ENCODE data around the gene EXOC6B. TPM values are rescaled to one million over a fixed set of nuclear protein-coding genes. Genes with fewer than 3 reads are reported as not detected.

Gene EXOC6B
- total RNA-seq, 1 donor from 2014 or later: 33.0 TPM

DNA sequence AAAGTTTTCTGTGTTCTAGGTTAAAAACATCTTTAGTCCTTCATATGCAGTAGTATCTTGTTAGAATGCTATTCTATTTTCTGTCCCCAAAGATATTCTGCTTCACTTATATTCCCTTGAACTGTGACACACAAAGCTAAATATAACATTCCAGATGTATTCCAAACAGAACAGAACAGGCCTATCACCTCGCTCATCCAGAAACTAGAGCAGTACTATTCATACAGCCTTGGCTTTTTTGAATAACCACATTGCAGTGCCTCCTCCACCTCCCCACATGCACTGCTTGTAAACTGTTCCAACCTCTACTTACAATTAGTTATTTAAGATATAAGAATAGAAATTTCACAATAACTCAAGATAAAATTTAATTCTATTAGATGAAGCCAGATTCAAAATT is 196.8 kb downstream of the EXOC6B start:
- no peak for DNase-seq
- Histone ChIP-seq H3K27me3 (ENCODE audit: low read depth) (no peaks in the 10 kb centered on the region), H3K9me3 (no peaks in the 10 kb centered on the region), H3K4me1 (no peaks in the 10 kb centered on the region), H3K36me3 (no peaks in the 10 kb centered on the region), H3K4me3 (no peak overlapping the region), H3K27ac (no peak overlapping the region)
- intact Hi-C loops (cut with DNase I): no loop called here
- TF ChIP-seq, protein P1, sequence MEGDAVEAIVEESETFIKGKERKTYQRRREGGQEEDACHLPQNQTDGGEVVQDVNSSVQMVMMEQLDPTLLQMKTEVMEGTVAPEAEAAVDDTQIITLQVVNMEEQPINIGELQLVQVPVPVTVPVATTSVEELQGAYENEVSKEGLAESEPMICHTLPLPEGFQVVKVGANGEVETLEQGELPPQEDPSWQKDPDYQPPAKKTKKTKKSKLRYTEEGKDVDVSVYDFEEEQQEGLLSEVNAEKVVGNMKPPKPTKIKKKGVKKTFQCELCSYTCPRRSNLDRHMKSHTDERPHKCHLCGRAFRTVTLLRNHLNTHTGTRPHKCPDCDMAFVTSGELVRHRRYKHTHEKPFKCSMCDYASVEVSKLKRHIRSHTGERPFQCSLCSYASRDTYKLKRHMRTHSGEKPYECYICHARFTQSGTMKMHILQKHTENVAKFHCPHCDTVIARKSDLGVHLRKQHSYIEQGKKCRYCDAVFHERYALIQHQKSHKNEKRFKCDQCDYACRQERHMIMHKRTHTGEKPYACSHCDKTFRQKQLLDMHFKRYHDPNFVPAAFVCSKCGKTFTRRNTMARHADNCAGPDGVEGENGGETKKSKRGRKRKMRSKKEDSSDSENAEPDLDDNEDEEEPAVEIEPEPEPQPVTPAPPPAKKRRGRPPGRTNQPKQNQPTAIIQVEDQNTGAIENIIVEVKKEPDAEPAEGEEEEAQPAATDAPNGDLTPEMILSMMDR (IDR thresholded peaks at IDR 0.05): no peak
- no peak for ATAC-seq

DNA sequence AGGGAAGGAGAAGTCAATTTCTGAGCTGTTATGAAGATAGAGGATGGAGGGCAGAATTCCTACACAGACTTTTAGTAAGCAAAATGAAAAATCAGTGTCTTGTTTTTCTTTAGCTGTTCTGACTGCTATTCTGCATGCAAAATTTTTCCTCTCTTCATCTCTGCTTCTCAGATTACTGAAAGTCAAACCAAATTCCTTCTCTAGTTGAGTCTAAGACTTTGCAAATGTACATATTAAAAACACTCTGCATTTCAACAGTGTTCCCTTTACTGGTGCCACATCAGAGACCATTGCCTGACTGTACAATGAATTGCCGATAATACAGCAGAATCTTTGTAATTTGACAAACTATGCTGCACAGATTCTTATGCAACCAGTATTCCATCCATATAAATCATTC is 198.8 kb downstream of the EXOC6B start:
- H3K9me3 ChIP-seq: no peaks in the 10 kb centered on the region
- ATAC-seq: no peak
- H3K4me1 ChIP-seq: no peaks in the 10 kb centered on the region
- TF ChIP-seq, protein P1 (IDR thresholded peaks at IDR 0.05): no peak
- DNase-seq: no peak
- no peaks in the 10 kb centered on the region for H3K27me3 ChIP-seq (ENCODE audit: low read depth)
- H3K27ac ChIP-seq: no peak overlapping the region
- H3K4me3 ChIP-seq: no peak overlapping the region
- H3K36me3 ChIP-seq: no peaks in the 10 kb centered on the region
- intact Hi-C loops (cut with DNase I): no loop called here

DNA sequence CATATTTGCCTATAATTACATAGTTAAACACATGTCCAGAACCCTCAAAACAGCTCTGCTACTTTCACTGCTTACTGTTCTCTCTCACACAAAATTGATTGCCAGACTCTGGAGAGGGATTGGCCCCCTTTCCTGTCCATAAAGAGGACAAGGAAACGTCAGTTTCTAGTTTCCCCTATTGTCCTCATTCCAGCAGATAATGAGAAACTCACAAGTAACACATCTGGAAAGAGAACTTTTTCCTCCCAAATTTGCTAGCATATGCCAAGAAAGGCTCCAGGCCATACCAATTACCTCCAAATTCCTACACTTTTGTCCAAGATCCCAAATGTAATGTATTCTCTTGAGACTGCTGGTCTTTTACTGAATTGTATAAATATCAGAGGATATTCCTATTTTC is 200.5 kb downstream of the EXOC6B start:
- H3K27ac ChIP-seq: no peak overlapping the region
- intact Hi-C loops (cut with DNase I): no loop called here
- no peaks in the 10 kb centered on the region for H3K4me1 ChIP-seq
- no peaks in the 10 kb centered on the region for H3K9me3 ChIP-seq
- H3K36me3 ChIP-seq: no peaks in the 10 kb centered on the region
- TF ChIP-seq, protein P1 (IDR thresholded peaks at IDR 0.05): no peak
- no peaks in the 10 kb centered on the region for H3K27me3 ChIP-seq (ENCODE audit: low read depth)
- no peak for DNase-seq
- no peak for ATAC-seq
- H3K4me3 ChIP-seq: no peak overlapping the region

DNA sequence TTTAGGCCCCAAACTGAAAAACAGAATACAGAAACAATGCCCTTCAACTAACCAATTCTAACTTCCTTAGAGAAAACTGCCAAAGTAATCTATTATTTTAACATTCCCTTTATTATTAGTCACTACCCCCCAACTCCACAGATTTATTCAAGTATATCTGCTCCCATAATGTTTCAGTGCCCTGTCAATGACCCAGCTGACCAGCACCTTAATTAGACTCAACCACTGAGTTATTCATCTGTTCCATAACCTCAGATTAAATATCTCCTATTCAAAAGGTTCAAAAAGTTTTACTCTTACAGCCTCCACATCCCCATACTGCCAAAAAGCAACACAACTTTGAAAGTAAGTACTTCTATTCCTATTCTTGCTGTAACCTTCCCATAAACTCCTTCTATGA is 202.4 kb downstream of the EXOC6B start:
- Histone ChIP-seq H3K4me1 (no peaks in the 10 kb centered on the region), H3K27me3 (ENCODE audit: low read depth) (no peaks in the 10 kb centered on the region), H3K9me3 (no peaks in the 10 kb centered on the region), H3K4me3 (no peak overlapping the region), H3K27ac (no peak overlapping the region), H3K36me3 (no peaks in the 10 kb centered on the region)
- TF ChIP-seq, protein P1 (IDR thresholded peaks at IDR 0.05): no peak
- intact Hi-C loops (cut with DNase I): no loop called here
- DNase-seq: no peak
- no peak for ATAC-seq

DNA sequence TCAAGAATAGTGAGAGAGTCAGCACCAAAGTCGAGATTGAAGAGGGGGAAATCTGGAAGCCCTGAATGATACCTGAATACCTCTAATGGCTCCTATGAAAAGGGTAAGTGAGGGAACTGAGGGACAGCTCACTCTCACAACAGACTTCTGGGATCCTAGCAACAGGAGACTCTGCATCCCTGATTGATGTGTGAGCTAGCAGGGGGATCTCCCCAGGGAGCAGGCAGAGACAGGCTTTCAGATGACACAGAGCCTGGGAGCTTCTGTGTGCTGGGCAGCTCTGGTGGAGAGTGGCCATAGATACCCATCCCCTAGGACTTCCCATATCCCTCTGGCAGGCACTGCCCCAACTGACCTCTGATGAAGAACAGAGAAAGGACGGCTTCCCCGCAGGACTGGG is 206.2 kb downstream of the EXOC6B start:
- Histone ChIP-seq H3K4me1 (no peaks in the 10 kb centered on the region), H3K27me3 (ENCODE audit: low read depth) (no peaks in the 10 kb centered on the region), H3K9me3 (no peaks in the 10 kb centered on the region), H3K4me3 (no peak overlapping the region), H3K36me3 (no peaks in the 10 kb centered on the region), H3K27ac (no peak overlapping the region)
- intact Hi-C loops (cut with DNase I): no loop called here
- DNase-seq (no peak), ATAC-seq (no peak)
- TF ChIP-seq, protein P1 (IDR thresholded peaks at IDR 0.05): no peak

DNA sequence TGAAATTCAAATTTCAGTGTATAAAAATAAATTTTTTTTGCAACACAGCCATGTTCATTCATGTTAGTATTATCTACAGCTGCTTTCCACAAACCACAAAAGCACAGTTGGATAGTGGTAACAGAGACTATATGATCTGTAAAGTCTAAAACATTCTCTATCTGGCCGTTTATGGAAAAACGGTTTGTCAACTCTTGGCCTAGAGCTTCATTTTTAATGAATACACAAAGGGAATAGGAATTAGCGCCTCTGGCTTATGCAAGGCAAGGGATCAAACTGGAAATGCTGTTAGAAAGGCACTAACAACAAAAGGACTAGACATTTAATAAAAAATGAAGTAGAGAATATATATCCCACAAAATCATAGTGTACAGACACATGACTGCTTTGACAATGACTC is 211.9 kb downstream of the EXOC6B start:
- Histone ChIP-seq H3K27ac (no peak overlapping the region), H3K4me3 (no peak overlapping the region), H3K4me1 (no peaks in the 10 kb centered on the region), H3K9me3 (no peaks in the 10 kb centered on the region), H3K36me3 (no peaks in the 10 kb centered on the region), H3K27me3 (ENCODE audit: low read depth) (no peaks in the 10 kb centered on the region)
- TF ChIP-seq, protein P1 (IDR thresholded peaks at IDR 0.05): no peak
- ATAC-seq: no peak
- intact Hi-C loops (cut with DNase I): no loop called here
- no peak for DNase-seq

Measured in lower lobe of right lung (tissue), 2 donors.